CD8-positive, alpha-beta memory T cell (primary cell): ENCODE data around the gene MFAP1. TPM values are rescaled to one million over a fixed set of nuclear protein-coding genes. Genes with fewer than 3 reads are reported as not detected.
"Not testable (repeated sequence)": the region's sequence is repeated elsewhere in the genome, so short reads cannot be mapped to it uniquely, and the experiment has no call there.

Experiments used
- CTCF ChIA-PET: fragments of 350-600 bp; sonication (Branson Sonifier 250); formaldehyde crosslinking; loops from one replicate; lab custom pipeline; 2021; ENCODE audit warnings: antibody characterized with exemption; lab: Charles Lee
- POLR2A ChIA-PET: fragments of 350-600 bp; sonication (Branson Sonifier 250); formaldehyde crosslinking; loops from one replicate; lab custom pipeline; 2021; ENCODE audit warnings: antibody characterized with exemption; lab: Charles Lee
- DNase-seq, 5 donors: peaks; one replicate each; pipeline versions ENCODE4 v3.0.0 to v3.0.0-alpha.2; 2020 to 2022; ENCODE audit warnings: mixed read lengths in 1 of 5
- H3K27ac ChIP-seq: one replicate; pipeline ENCODE4 v1.7.0; 2013; ENCODE audit warnings: low read depth, mild to moderate bottlenecking, low read length, moderate library complexity
- H3K27me3 ChIP-seq: 2 replicates; pipeline ENCODE4 v1.7.0; 2013; ENCODE audit warnings: low read length, mild to moderate bottlenecking; ENCODE audit not compliant: insufficient read depth, poor library complexity, severe bottlenecking
- H3K36me3 ChIP-seq: 2 replicates; pipeline ENCODE4 v1.7.0; 2013; ENCODE audit warnings: mild to moderate bottlenecking, low read length, moderate library complexity; ENCODE audit not compliant: insufficient read depth
- H3K4me1 ChIP-seq: 2 replicates; pipeline ENCODE4 v1.7.0; 2013; ENCODE audit warnings: mild to moderate bottlenecking, low read length, moderate library complexity; ENCODE audit not compliant: insufficient read depth
- H3K4me3 ChIP-seq: 2 replicates; pipeline ENCODE4 v1.7.0; 2013; ENCODE audit warnings: mild to moderate bottlenecking, low read length
- H3K9me3 ChIP-seq: 2 replicates; pipeline ENCODE4 v1.7.0; 2013; ENCODE audit warnings: mild to moderate bottlenecking, low read length
- H3K27ac Mint-ChIP-seq, 8 donors: one replicate each; pipeline ENCODE4 v1.8.0; 2020 to 2021; ENCODE audit warnings: mixed read lengths in 8 of 8, mild to moderate bottlenecking in 6 of 8, inconsistent platforms in 3 of 8, moderate library complexity in 3 of 8
- H3K27me3 Mint-ChIP-seq, 2 donors: one replicate each; pipeline ENCODE4 v1.8.0; 2020 to 2021; ENCODE audit warnings: mixed read lengths in 2 of 2, mild to moderate bottlenecking in 1 of 2, moderate library complexity in 1 of 2
- H3K36me3 Mint-ChIP-seq, 3 donors: one replicate each; pipeline ENCODE4 v1.8.0; 2020 to 2021; ENCODE audit warnings: mixed read lengths in 3 of 3, inconsistent platforms in 1 of 3, mild to moderate bottlenecking in 1 of 3
- H3K4me1 Mint-ChIP-seq, 3 donors: one replicate each; pipeline ENCODE4 v1.8.0; 2020 to 2021; ENCODE audit warnings: mixed read lengths in 3 of 3, inconsistent platforms in 1 of 3, mild to moderate bottlenecking in 1 of 3
- H3K4me3 Mint-ChIP-seq, 7 donors: one replicate each; pipeline ENCODE4 v1.8.0; 2020 to 2021; ENCODE audit warnings: mixed read lengths in 7 of 7, mild to moderate bottlenecking in 6 of 7, moderate library complexity in 4 of 7, inconsistent platforms in 2 of 7
- H3K9me3 Mint-ChIP-seq, 5 donors: one replicate each; pipeline ENCODE4 v1.8.0; 2020 to 2022; ENCODE audit warnings: mixed read lengths in 5 of 5, mild to moderate bottlenecking in 3 of 5, moderate library complexity in 2 of 5, inconsistent platforms in 1 of 5
- polyA plus RNA-seq: library from polyadenylated mRNA; unstranded; fragments of 300-500 nt; fragmentation: Illumina TruSeq; gene quantifications from one replicate; pipeline ENCODE4 v1.2.3, GENCODE V29; 2021
- total RNA-seq, 2 experiments: library from RNA; stranded (reverse); gene quantifications; one replicate each; pipeline ENCODE4 v1.2.3, GENCODE V29; 2021

MFAP1 gene
- total and polyA plus RNA-seq, 3 experiments from 2014 or later, result 16.8 to 50.1 (median 49.8) TPM

- Mint-ChIP-seq H3K4me3 (no peak overlapping the region), H3K4me1 (peaks cover 0 to 2% (median 0%) of the 10 kb centered on the region in 3 donors), H3K27ac (peak overlapping the region in 1 of 8 donors; percentile 61), H3K9me3 (no peaks in the 10 kb centered on the region), H3K36me3 (peaks cover 10 to 86% (median 31%) of the 10 kb centered on the region in 3 donors), H3K27me3 (no peaks in the 10 kb centered on the region)
- no peak overlapping the region for H3K27ac ChIP-seq
- no peaks in the 10 kb centered on the region for H3K27me3 ChIP-seq
- H3K36me3 ChIP-seq, result peaks cover 59% of the 10 kb centered on the region
- H3K4me3 ChIP-seq, result no peak overlapping the region
- POLR2A ChIA-PET, result interaction anchor here (0.7 kb wide), 1 partner anchor 12 kb away, joined by 4 read pairs; no protein-coding TSS in a partner anchor
- CTCF ChIA-PET, result interaction anchor here (0.9 kb wide), 1 partner anchor 32 kb away, joined by 3 read pairs; the partner anchor contains the start of gene ELL3
- DNase-seq, result no peak
- no peaks in the 10 kb centered on the region for H3K4me1 ChIP-seq
- no peaks in the 10 kb centered on the region for H3K9me3 ChIP-seq
These were observed 16.0 kb downstream of the MFAP1 start for GRCh38 chr15:43808435-43808950.

GRCh38 chr15:43802676-43803075 lies 21.8 kb downstream of the MFAP1 start:
- POLR2A ChIA-PET, result interaction anchor here (1.0 kb wide), 1 partner anchor 22 kb away, joined by 3 read pairs; the partner anchor contains the start of gene MFAP1
- H3K9me3 ChIP-seq, H3K4me3 ChIP-seq, H3K27ac Mint-ChIP-seq, DNase-seq, H3K9me3 Mint-ChIP-seq, H3K27me3 ChIP-seq, H3K27ac ChIP-seq, CTCF ChIA-PET, H3K27me3 Mint-ChIP-seq: not testable (repeated sequence)
- Mint-ChIP-seq H3K4me1 (peaks cover 29 to 40% (median 36%) of the 10 kb centered on the region in 3 donors), H3K4me3 (peak overlapping the region in 1 of 7 donors; percentile 18), H3K36me3 (peaks cover 6 to 75% (median 18%) of the 10 kb centered on the region in 3 donors)
- H3K4me1 ChIP-seq, result peaks cover 19% of the 10 kb centered on the region
- peaks cover 39% of the 10 kb centered on the region for H3K36me3 ChIP-seq

- Mint-ChIP-seq H3K27me3 (no peaks in the 10 kb centered on the region), H3K4me3 (peak within 1 kb of the TSS; percentile 94 to 100 (median 97)), H3K9me3 (no peaks in the 10 kb centered on the region), H3K4me1 (peaks cover 37 to 58% (median 51%) of the 10 kb centered on the region in 3 donors), H3K27ac (peak within 1 kb of the TSS; percentile 86 to 100 (median 98)), H3K36me3 (peaks cover 0 to 76% (median 7%) of the 10 kb centered on the region in 3 donors)
- peak; percentile 88 to 94 (median 89) for DNase-seq
- Histone ChIP-seq H3K9me3 (no peaks in the 10 kb centered on the region), H3K36me3 (peaks cover 34% of the 10 kb centered on the region), H3K27me3 (no peaks in the 10 kb centered on the region), H3K4me3 (peak within 1 kb of the TSS; percentile 88), H3K27ac (peak within 1 kb of the TSS; percentile 89), H3K4me1 (peaks cover 20% of the 10 kb centered on the region)
- CTCF ChIA-PET, result interaction anchor here (0.9 to 2.0 kb wide), 6 partner anchors 8 to 34 kb away, joined by 3 to 8 read pairs (median 4); partner anchors contain the start of genes ELL3, MFAP1 and SERF2
- POLR2A ChIA-PET, result interaction anchor here (0.5 to 1.8 kb wide), 8 partner anchors 8 to 759 kb away, joined by 3 to 18 read pairs (median 3); partner anchors contain the start of genes ELL3, MFAP1, SERF2 and TUBGCP4
These were observed 24.0 kb downstream of the MFAP1 start, which contains the start of gene HYPK for GRCh38 chr15:43800286-43801141. TSS of gene HYPK (plus strand) at chr15:43800599. CDS start at chr15:43800623, 24 bp downstream.

GRCh38 chr15:43799945-43800285 lies 24.6 kb downstream of the MFAP1 start, which contains the start of gene SERINC4:
TSS of gene SERINC4 (minus strand) at chr15:43800220. CDS start at chr15:43799986, 234 bp downstream.
- CTCF ChIA-PET, result interaction anchor here (0.9 to 2.0 kb wide), 5 partner anchors 8 to 35 kb away, joined by 3 to 8 read pairs (median 4); partner anchors contain the start of genes ELL3, MFAP1 and SERF2
- DNase-seq, result no peak
- H3K4me1 ChIP-seq, result peaks cover 26% of the 10 kb centered on the region
- POLR2A ChIA-PET, result interaction anchor here (1.1 to 1.8 kb wide), 4 partner anchors 8 to 429 kb away, joined by 3 to 18 read pairs (median 10); partner anchors contain the start of genes ELL3, MFAP1, SERF2 and TUBGCP4
- H3K4me3 ChIP-seq, result peak within 1 kb of the TSS; percentile 88
- peak within 1 kb of the TSS; percentile 86 to 100 (median 98) for H3K27ac Mint-ChIP-seq
- H3K4me3 Mint-ChIP-seq, result peak within 1 kb of the TSS; percentile 94 to 100 (median 97)
- no peaks in the 10 kb centered on the region for H3K9me3 ChIP-seq
- no peaks in the 10 kb centered on the region for H3K9me3 Mint-ChIP-seq
- H3K4me1 Mint-ChIP-seq, result peaks cover 43 to 64% (median 57%) of the 10 kb centered on the region in 3 donors
- peaks cover 34% of the 10 kb centered on the region for H3K36me3 ChIP-seq
- no peaks in the 10 kb centered on the region for H3K27me3 ChIP-seq
- H3K27me3 Mint-ChIP-seq, result no peaks in the 10 kb centered on the region
- H3K27ac ChIP-seq, result peak within 1 kb of the TSS; percentile 89
- H3K36me3 Mint-ChIP-seq, result peaks cover 0 to 76% (median 10%) of the 10 kb centered on the region in 3 donors

- no peaks in the 10 kb centered on the region for H3K9me3 ChIP-seq
- Mint-ChIP-seq H3K36me3 (peaks cover under 1 to 76% (median 10%) of the 10 kb centered on the region in 3 donors), H3K4me3 (peak overlapping the region in 6 of 7 donors; percentile 7 to 74 (median 42)), H3K27me3 (no peaks in the 10 kb centered on the region), H3K27ac (peak overlapping the region; percentile 70 to 100 (median 98)), H3K4me1 (peaks cover 48 to 69% (median 62%) of the 10 kb centered on the region in 3 donors), H3K9me3 (no peaks in the 10 kb centered on the region)
- peaks cover 31% of the 10 kb centered on the region for H3K4me1 ChIP-seq
- H3K27me3 ChIP-seq, result no peaks in the 10 kb centered on the region
- peak overlapping the region; percentile 89 for H3K27ac ChIP-seq
- H3K4me3 ChIP-seq, result no peak overlapping the region
- no peak for DNase-seq
- POLR2A ChIA-PET, result interaction anchor here (1.8 kb wide), 1 partner anchor 25 kb away, joined by 16 read pairs; the partner anchor contains the start of gene MFAP1
- CTCF ChIA-PET, result interaction anchor here (1.0 kb wide), 1 partner anchor 22 kb away, joined by 4 read pairs; the partner anchor contains the start of gene ELL3
- H3K36me3 ChIP-seq, result peaks cover 34% of the 10 kb centered on the region
These were observed 25.1 kb downstream of the MFAP1 start for GRCh38 chr15:43799209-43799944.

- Mint-ChIP-seq H3K36me3 (peaks cover 4 to 86% (median 16%) of the 10 kb centered on the region in 3 donors), H3K9me3 (no peaks in the 10 kb centered on the region)
- H3K36me3 ChIP-seq, result peaks cover 43% of the 10 kb centered on the region
These were observed 27.9 kb downstream of the MFAP1 start for GRCh38 chr15:43796566-43796965.

GRCh38 chr15:43795997-43796396 lies 28.5 kb downstream of the MFAP1 start:
- Histone ChIP-seq H3K27ac (no peak overlapping the region), H3K4me1 (peaks cover 45% of the 10 kb centered on the region), H3K27me3 (no peaks in the 10 kb centered on the region), H3K4me3 (no peak overlapping the region), H3K36me3 (peaks cover 43% of the 10 kb centered on the region), H3K9me3 (no peaks in the 10 kb centered on the region)
- H3K9me3 Mint-ChIP-seq, result no peaks in the 10 kb centered on the region
- peaks cover 61 to 87% (median 74%) of the 10 kb centered on the region in 3 donors for H3K4me1 Mint-ChIP-seq
- peaks cover 4 to 82% (median 16%) of the 10 kb centered on the region in 3 donors for H3K36me3 Mint-ChIP-seq
- H3K27me3 Mint-ChIP-seq, result no peaks in the 10 kb centered on the region
- ChIA-PET POLR2A (no interaction called here), CTCF (interaction anchor here (1.4 to 2.4 kb wide), 2 partner anchors 19 to 29 kb away, joined by 3 to 6 read pairs; partner anchors contain the start of genes ELL3 and MFAP1)
- peak overlapping the region in 2 of 7 donors; percentile 13 to 98 for H3K4me3 Mint-ChIP-seq
- H3K27ac Mint-ChIP-seq, result peak overlapping the region in 7 of 8 donors; percentile 36 to 96 (median 52)
- DNase-seq, result no peak

More at GRCh38 chr15:43796566-43796965, 27.9 kb downstream of the MFAP1 start:
- H3K27me3 Mint-ChIP-seq, result no peaks in the 10 kb centered on the region
- Histone ChIP-seq H3K4me1 (peaks cover 47% of the 10 kb centered on the region), H3K9me3 (no peaks in the 10 kb centered on the region), H3K27ac (no peak overlapping the region), H3K4me3 (no peak overlapping the region), H3K27me3 (no peaks in the 10 kb centered on the region)
- ChIA-PET CTCF (interaction anchor here (1.4 to 2.4 kb wide), 3 partner anchors 11 to 28 kb away, joined by 3 to 6 read pairs (median 5); partner anchors contain the start of genes ELL3 and MFAP1), POLR2A (interaction anchor here (0.6 kb wide), 1 partner anchor 14 kb away, joined by 4 read pairs; no protein-coding TSS in a partner anchor)
- no peak for DNase-seq
- H3K4me3 Mint-ChIP-seq, result peak overlapping the region in 1 of 7 donors; percentile 29
- peaks cover 64 to 90% (median 77%) of the 10 kb centered on the region in 3 donors for H3K4me1 Mint-ChIP-seq
- peak overlapping the region in 6 of 8 donors; percentile 16 to 85 (median 60) for H3K27ac Mint-ChIP-seq
